WTC11 (cell line): ENCODE measurements around the gene OTUD7B. TPM values are rescaled to one million over a fixed set of nuclear protein-coding genes. Genes with fewer than 3 reads are reported as not detected.

Experiments used
- ATAC-seq: fragments of 200-7000 bp; cut with Tn5 transposase; 2 replicates; pipeline ENCODE4 v1.10.0; 2021; ENCODE audit warnings: mild to moderate bottlenecking, moderate library complexity
- CTCF ChIA-PET: fragments of 300-600 bp; sonication (Branson Sonifier 250); formaldehyde crosslinking; loops from one replicate; lab custom pipeline; 2021; ENCODE audit warnings: antibody characterized with exemption; lab: Charles Lee
- POLR2A ChIA-PET: fragments of 350-600 bp; sonication (Branson Sonifier 250); formaldehyde crosslinking; loops from one replicate; lab custom pipeline; 2021; ENCODE audit warnings: antibody characterized with exemption; lab: Charles Lee
- DNase-seq: peaks from one replicate; pipeline ENCODE4 v3.0.0; 2021; ENCODE audit warnings: low spot score
- H3K27ac Mint-ChIP-seq: 2 replicates; pipeline ENCODE4 v1.8.0; 2021; ENCODE audit warnings: mixed read lengths
- H3K27me3 Mint-ChIP-seq: 2 replicates; pipeline ENCODE4 v1.8.0; 2021; ENCODE audit warnings: low read depth, mild to moderate bottlenecking, moderate library complexity, mixed read lengths
- H3K36me3 Mint-ChIP-seq: 2 replicates; pipeline ENCODE4 v1.8.0; 2021; ENCODE audit warnings: mixed read lengths
- H3K4me1 Mint-ChIP-seq: 2 replicates; pipeline ENCODE4 v1.8.0; 2022; ENCODE audit warnings: mixed read lengths
- H3K4me3 Mint-ChIP-seq: 2 replicates; pipeline ENCODE4 v1.8.0; 2021; ENCODE audit warnings: mild to moderate bottlenecking, moderate library complexity, mixed read lengths
- H3K9me3 Mint-ChIP-seq: 2 replicates; pipeline ENCODE4 v1.8.0; 2021; ENCODE audit warnings: mixed read lengths
- CREB1 ChIP-seq: sonication (generic); formaldehyde crosslinking; IDR thresholded peaks from 2 replicates; pipeline ENCODE4 v1.8.0; 2023; ENCODE audit warnings: mild to moderate bottlenecking, missing genetic modification reagents
- ELF4 ChIP-seq: sonication (generic); formaldehyde crosslinking; IDR thresholded peaks from 2 replicates; pipeline ENCODE4 v1.8.1; 2022; ENCODE audit warnings: low read depth, mild to moderate bottlenecking, moderate library complexity, missing genetic modification reagents
- ESRRA ChIP-seq: sonication (generic); formaldehyde crosslinking; IDR thresholded peaks from 2 replicates; pipeline ENCODE4 v1.8.1; 2022; ENCODE audit warnings: mild to moderate bottlenecking, missing genetic modification reagents, borderline replicate concordance
- FOXP1 ChIP-seq: sonication (generic); formaldehyde crosslinking; IDR thresholded peaks from 2 replicates; pipeline ENCODE4 v1.8.0; 2022; ENCODE audit warnings: missing genetic modification reagents, mild to moderate bottlenecking, moderate library complexity, borderline replicate concordance
- JAZF1 ChIP-seq: fragments of 250-450 bp; sonication (Bioruptor Pico); IDR thresholded peaks from 2 replicates; pipeline ENCODE4 v1.9.0; 2021; ENCODE audit warnings: moderate library complexity, mild to moderate bottlenecking, inconsistent platforms
- JUN ChIP-seq: sonication (generic); formaldehyde crosslinking; IDR thresholded peaks from 2 replicates; pipeline ENCODE4 v1.8.0; 2023; ENCODE audit warnings: mild to moderate bottlenecking, missing genetic modification reagents
- NR2C2 ChIP-seq: sonication (generic); formaldehyde crosslinking; IDR thresholded peaks from 2 replicates; pipeline ENCODE4 v1.8.0; 2022; ENCODE audit warnings: mild to moderate bottlenecking, missing genetic modification reagents
- RELA ChIP-seq: sonication (generic); formaldehyde crosslinking; IDR thresholded peaks from 2 replicates; pipeline ENCODE4 v1.8.1; 2022; ENCODE audit warnings: missing genetic modification reagents, mild to moderate bottlenecking, borderline replicate concordance
- RORB ChIP-seq: fragments of 250-450 bp; sonication (Bioruptor Pico); IDR thresholded peaks from 2 replicates; pipeline ENCODE4 v1.9.0; 2021; ENCODE audit warnings: mild to moderate bottlenecking
- SP1 ChIP-seq: sonication (generic); formaldehyde crosslinking; conservative IDR thresholded peaks from 2 replicates; pipeline ENCODE4 v1.8.1; 2022; ENCODE audit warnings: missing genetic modification reagents
- ZBTB21 ChIP-seq: sonication (generic); formaldehyde crosslinking; IDR thresholded peaks from 2 replicates; pipeline ENCODE4 v1.8.1; 2023; ENCODE audit warnings: mild to moderate bottlenecking, missing genetic modification reagents, borderline replicate concordance
- ZNF121 ChIP-seq: sonication (generic); formaldehyde crosslinking; IDR thresholded peaks from 2 replicates; pipeline ENCODE4 v1.8.0; 2023; ENCODE audit warnings: missing genetic modification reagents
- ZNF138 ChIP-seq: sonication (generic); formaldehyde crosslinking; conservative IDR thresholded peaks from 2 replicates; pipeline ENCODE4 v1.8.1; 2022; ENCODE audit warnings: mild to moderate bottlenecking, moderate library complexity, missing genetic modification reagents
- ZNF416 ChIP-seq: fragments of 250-450 bp; sonication (Bioruptor Pico); IDR thresholded peaks from 2 replicates; pipeline ENCODE4 v1.9.0; 2021; ENCODE audit warnings: mild to moderate bottlenecking, inconsistent platforms
- total RNA-seq: library from RNA; stranded (reverse); gene quantifications from 3 replicates; pipeline ENCODE4 v1.2.3, GENCODE V29; 2021
- TF ChIP-seq, protein P1 (sequence below): sonication (generic); formaldehyde crosslinking; IDR thresholded peaks from 2 replicates; pipeline ENCODE4 v1.8.1; 2023; ENCODE audit warnings: mild to moderate bottlenecking, missing genetic modification reagents, borderline replicate concordance
- TF ChIP-seq, protein P2 (sequence below): sonication (generic); formaldehyde crosslinking; IDR thresholded peaks from 2 replicates; pipeline ENCODE4 v1.8.0; 2022; ENCODE audit warnings: mild to moderate bottlenecking, missing genetic modification reagents
- TF ChIP-seq, protein P3 (sequence below): sonication (generic); formaldehyde crosslinking; IDR thresholded peaks from 2 replicates; pipeline ENCODE4 v1.8.0; 2022; ENCODE audit warnings: missing genetic modification reagents
- TF ChIP-seq, protein P4 (sequence below): sonication (generic); formaldehyde crosslinking; IDR thresholded peaks from 2 replicates; pipeline ENCODE4 v1.8.0; 2023; ENCODE audit warnings: mild to moderate bottlenecking, missing genetic modification reagents

Gene OTUD7B
- total RNA-seq, 1 experiment from 2014 or later = 21.0 TPM

DNA sequence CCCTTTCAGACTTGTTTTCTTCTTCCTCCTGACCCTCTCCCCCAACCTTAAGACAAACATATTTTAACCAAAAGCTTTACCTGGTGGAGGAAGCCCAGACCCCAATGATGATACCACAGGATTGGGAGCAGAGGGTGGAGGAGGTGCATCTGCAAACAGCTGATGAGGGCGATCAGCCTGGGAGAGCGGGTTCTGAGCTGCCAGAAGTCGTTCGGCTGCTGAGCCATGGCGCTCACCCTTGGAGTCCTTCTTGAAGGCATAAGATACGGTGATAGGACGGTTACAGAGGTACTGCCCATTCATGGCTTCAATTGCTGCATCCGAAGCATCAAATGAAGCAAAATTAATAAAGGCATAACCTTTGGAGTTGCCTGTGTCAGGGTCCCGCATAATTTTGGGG lies 84.2 kb downstream of the OTUD7B start:
- peak overlapping the region; percentile 71; the same call in 1 of the 2 replicates for H3K27ac Mint-ChIP-seq
- peaks cover 45% of the 10 kb centered on the region for H3K36me3 Mint-ChIP-seq
- ChIA-PET POLR2A (no interaction called here), CTCF (no interaction called here)
- no peak for DNase-seq
- H3K4me1 Mint-ChIP-seq = peaks cover 24% of the 10 kb centered on the region
- peak overlapping the region; percentile 100 for H3K4me3 Mint-ChIP-seq
- H3K9me3 Mint-ChIP-seq = no peaks in the 10 kb centered on the region
- no peak for ATAC-seq
- no peaks in the 10 kb centered on the region for H3K27me3 Mint-ChIP-seq
- TF ChIP-seq, protein P1, sequence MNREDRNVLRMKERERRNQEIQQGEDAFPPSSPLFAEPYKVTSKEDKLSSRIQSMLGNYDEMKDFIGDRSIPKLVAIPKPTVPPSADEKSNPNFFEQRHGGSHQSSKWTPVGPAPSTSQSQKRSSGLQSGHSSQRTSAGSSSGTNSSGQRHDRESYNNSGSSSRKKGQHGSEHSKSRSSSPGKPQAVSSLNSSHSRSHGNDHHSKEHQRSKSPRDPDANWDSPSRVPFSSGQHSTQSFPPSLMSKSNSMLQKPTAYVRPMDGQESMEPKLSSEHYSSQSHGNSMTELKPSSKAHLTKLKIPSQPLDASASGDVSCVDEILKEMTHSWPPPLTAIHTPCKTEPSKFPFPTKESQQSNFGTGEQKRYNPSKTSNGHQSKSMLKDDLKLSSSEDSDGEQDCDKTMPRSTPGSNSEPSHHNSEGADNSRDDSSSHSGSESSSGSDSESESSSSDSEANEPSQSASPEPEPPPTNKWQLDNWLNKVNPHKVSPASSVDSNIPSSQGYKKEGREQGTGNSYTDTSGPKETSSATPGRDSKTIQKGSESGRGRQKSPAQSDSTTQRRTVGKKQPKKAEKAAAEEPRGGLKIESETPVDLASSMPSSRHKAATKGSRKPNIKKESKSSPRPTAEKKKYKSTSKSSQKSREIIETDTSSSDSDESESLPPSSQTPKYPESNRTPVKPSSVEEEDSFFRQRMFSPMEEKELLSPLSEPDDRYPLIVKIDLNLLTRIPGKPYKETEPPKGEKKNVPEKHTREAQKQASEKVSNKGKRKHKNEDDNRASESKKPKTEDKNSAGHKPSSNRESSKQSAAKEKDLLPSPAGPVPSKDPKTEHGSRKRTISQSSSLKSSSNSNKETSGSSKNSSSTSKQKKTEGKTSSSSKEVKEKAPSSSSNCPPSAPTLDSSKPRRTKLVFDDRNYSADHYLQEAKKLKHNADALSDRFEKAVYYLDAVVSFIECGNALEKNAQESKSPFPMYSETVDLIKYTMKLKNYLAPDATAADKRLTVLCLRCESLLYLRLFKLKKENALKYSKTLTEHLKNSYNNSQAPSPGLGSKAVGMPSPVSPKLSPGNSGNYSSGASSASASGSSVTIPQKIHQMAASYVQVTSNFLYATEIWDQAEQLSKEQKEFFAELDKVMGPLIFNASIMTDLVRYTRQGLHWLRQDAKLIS (CRISPR knock-in tag) = no peak
- no peak for TF ChIP-seq JAZF1 (CRISPR knock-in tag)
- TF ChIP-seq NR2C2 (CRISPR knock-in tag) = no peak
- TF ChIP-seq, protein P2, sequence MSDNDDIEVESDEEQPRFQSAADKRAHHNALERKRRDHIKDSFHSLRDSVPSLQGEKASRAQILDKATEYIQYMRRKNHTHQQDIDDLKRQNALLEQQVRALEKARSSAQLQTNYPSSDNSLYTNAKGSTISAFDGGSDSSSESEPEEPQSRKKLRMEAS (CRISPR knock-in tag) = no peak
- TF ChIP-seq RELA (CRISPR knock-in tag) = no peak
- TF ChIP-seq ESRRA (CRISPR knock-in tag) = no peak
- TF ChIP-seq FOXP1 = no peak
- no peak for TF ChIP-seq ZBTB21
- TF ChIP-seq, protein P3, sequence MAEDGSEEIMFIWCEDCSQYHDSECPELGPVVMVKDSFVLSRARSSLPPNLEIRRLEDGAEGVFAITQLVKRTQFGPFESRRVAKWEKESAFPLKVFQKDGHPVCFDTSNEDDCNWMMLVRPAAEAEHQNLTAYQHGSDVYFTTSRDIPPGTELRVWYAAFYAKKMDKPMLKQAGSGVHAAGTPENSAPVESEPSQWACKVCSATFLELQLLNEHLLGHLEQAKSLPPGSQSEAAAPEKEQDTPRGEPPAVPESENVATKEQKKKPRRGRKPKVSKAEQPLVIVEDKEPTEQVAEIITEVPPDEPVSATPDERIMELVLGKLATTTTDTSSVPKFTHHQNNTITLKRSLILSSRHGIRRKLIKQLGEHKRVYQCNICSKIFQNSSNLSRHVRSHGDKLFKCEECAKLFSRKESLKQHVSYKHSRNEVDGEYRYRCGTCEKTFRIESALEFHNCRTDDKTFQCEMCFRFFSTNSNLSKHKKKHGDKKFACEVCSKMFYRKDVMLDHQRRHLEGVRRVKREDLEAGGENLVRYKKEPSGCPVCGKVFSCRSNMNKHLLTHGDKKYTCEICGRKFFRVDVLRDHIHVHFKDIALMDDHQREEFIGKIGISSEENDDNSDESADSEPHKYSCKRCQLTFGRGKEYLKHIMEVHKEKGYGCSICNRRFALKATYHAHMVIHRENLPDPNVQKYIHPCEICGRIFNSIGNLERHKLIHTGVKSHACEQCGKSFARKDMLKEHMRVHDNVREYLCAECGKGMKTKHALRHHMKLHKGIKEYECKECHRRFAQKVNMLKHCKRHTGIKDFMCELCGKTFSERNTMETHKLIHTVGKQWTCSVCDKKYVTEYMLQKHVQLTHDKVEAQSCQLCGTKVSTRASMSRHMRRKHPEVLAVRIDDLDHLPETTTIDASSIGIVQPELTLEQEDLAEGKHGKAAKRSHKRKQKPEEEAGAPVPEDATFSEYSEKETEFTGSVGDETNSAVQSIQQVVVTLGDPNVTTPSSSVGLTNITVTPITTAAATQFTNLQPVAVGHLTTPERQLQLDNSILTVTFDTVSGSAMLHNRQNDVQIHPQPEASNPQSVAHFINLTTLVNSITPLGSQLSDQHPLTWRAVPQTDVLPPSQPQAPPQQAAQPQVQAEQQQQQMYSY = no peak
- no peak for TF ChIP-seq JUN (CRISPR knock-in tag)
- TF ChIP-seq RORB (CRISPR knock-in tag) = no peak
- no peak for TF ChIP-seq CREB1 (CRISPR knock-in tag)
- no peak for TF ChIP-seq ZNF138 (CRISPR knock-in tag)
- TF ChIP-seq, protein P4, sequence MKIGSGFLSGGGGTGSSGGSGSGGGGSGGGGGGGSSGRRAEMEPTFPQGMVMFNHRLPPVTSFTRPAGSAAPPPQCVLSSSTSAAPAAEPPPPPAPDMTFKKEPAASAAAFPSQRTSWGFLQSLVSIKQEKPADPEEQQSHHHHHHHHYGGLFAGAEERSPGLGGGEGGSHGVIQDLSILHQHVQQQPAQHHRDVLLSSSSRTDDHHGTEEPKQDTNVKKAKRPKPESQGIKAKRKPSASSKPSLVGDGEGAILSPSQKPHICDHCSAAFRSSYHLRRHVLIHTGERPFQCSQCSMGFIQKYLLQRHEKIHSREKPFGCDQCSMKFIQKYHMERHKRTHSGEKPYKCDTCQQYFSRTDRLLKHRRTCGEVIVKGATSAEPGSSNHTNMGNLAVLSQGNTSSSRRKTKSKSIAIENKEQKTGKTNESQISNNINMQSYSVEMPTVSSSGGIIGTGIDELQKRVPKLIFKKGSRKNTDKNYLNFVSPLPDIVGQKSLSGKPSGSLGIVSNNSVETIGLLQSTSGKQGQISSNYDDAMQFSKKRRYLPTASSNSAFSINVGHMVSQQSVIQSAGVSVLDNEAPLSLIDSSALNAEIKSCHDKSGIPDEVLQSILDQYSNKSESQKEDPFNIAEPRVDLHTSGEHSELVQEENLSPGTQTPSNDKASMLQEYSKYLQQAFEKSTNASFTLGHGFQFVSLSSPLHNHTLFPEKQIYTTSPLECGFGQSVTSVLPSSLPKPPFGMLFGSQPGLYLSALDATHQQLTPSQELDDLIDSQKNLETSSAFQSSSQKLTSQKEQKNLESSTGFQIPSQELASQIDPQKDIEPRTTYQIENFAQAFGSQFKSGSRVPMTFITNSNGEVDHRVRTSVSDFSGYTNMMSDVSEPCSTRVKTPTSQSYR (CRISPR knock-in tag) = no peak
- TF ChIP-seq ZNF121 (CRISPR knock-in tag) = no peak
- no peak for TF ChIP-seq ZNF416
- TF ChIP-seq SP1 = no peak
- TF ChIP-seq ELF4 (CRISPR knock-in tag) = no peak
- TF ChIP-seq, all 79 proteins: peak for 0
